ENCODE data around the gene GPN3. TPM values are rescaled to one million over a fixed set of nuclear protein-coding genes. Genes with fewer than 3 reads are reported as not detected.

The GPN3 gene
- total RNA-seq, result 12.0 and 23.5 TPM in 2 replicates

DNA sequence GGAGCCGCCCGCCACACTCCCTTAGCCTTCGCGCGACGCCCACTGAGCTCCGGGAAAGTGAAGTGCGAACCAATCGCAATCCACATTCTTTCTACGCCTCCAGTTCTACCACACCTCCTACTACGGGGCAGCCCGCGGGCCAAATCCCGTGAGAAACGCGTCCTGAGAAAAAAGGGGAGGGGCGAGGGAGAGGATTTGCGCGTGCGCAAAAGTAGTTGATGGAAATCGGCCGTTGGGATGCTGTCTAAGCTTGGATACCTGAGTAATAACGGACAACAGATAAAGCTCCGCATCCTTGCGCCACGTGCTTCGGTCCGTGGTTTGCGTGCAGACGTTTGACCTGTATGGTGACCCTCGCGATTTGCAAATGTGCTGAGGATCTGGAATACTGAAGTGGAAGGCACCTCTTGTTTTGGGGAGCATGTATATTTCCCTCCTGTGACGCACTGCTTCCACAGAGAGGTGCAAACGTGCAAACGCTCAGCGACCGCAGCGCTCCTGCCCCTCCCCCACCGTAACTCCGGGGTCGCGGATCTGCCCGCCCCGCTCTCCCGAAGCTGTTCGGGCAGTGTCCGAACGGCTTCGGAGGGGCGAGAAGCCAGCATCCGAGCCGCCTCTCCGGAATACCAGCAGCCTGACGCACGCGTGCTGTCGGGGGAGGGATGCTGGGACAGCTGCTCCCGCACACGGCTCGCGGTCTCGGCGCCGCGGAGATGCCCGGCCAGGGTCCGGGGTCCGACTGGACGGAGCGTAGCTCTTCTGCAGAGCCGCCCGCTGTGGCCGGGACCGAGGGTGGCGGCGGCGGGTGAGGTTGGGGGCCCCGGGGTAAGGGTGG is at the start of gene GPN3, which contains the start of gene FAM216A:
Gene GPN3 (minus strand): TSS at position 44 of the 835 bp plus-strand sequence. CDS start 54 bp downstream, outside the sequence.
Gene FAM216A (plus strand): TSS at position 632 of the 835 bp plus-strand sequence. CDS start 31 bp downstream, at position 663.

DNA sequence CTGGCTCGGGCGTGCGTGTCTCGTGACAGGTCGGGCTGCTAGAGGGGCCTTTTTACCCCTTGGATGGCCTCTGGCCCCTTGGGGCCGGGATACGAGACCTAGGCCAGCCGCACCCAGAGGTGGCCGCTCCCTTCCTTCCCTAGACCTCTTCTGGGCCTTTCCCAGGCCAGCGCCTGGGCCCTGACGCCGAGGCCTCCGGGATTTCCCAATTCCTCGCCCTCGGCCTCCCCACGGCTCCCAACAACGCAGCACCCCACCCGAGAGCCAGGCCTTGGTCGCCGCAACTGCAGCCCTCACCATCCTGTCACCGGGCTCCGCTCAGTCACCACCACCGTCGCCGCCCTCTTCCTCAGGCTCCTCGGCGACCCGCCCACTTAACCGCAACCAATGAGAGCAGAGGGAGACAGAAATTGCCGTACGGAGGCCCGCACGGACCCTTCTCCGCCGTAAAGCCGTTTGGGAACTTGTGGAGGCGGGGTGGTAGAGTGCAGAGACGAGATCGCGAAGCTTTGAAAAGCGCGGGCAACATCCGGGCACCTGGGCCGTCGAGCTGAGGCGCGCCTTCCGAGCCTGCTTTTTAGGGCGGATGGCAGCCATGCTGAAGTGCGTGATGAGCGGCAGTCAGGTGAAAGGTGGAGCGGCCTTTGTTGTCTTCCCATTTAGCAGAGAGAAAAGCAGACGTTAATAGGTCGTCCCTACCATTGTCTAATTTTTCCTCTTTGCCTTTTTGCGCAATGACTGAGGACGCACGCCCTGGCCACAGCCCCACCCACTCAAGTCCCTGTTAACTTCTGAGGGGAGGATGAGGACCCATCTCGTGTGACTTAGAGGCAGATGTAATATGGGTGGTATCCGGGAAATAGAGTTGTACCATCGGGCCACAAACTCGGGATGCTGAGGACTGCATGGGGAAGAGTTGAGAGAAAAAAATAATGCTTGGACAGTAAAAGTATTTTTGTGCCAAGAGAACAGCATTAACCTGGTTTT is 34.0 kb upstream of the GPN3 start, which contains the start of the genes RAD9B and VPS29:
Gene RAD9B (plus strand): TSS at position 580 of the 987 bp plus-strand sequence. CDS start 7 bp downstream, at position 587.
Gene VPS29 (minus strand): TSS at position 360 of the 987 bp plus-strand sequence. CDS start 60 bp downstream, at position 300.

DNA sequence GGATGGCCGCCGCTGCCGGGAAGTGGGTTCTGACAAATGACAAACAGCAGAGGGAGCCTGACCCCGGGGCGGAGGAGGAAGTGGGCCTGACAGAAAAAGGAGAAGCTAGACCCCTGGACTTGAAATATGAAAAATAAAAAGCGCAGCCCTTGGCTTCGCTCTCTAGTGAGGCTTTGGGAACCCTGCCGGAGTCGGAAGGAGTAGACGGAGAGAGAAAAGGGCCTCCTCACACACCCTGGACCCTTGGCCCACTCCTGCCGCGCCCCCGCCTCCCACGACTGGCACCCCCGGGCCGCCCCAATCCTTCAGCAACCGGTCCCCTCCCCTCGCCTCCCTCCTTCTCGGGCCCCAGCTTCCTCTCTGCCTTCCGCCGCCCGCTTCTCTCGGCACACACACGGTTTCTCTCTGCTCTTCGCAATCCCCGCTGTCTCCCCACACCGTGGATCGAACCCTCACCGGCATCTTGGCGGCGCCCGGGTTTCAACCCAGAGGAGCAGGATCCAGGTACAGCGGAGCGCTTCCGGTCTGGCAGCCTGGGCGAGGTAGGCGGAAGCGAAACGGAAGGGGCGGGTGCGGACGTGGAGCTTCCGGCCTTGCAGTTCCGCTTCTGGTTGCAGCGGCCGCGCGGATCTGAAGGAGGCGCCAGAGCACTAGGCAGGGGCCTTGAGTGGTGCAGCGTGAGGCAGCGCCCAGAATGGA is 18.1 kb downstream of the GPN3 start, which contains the start of gene ARPC3:
Gene ARPC3 (minus strand): TSS at position 539 of the 699 bp plus-strand sequence. CDS start 77 bp downstream, at position 462.

DNA sequence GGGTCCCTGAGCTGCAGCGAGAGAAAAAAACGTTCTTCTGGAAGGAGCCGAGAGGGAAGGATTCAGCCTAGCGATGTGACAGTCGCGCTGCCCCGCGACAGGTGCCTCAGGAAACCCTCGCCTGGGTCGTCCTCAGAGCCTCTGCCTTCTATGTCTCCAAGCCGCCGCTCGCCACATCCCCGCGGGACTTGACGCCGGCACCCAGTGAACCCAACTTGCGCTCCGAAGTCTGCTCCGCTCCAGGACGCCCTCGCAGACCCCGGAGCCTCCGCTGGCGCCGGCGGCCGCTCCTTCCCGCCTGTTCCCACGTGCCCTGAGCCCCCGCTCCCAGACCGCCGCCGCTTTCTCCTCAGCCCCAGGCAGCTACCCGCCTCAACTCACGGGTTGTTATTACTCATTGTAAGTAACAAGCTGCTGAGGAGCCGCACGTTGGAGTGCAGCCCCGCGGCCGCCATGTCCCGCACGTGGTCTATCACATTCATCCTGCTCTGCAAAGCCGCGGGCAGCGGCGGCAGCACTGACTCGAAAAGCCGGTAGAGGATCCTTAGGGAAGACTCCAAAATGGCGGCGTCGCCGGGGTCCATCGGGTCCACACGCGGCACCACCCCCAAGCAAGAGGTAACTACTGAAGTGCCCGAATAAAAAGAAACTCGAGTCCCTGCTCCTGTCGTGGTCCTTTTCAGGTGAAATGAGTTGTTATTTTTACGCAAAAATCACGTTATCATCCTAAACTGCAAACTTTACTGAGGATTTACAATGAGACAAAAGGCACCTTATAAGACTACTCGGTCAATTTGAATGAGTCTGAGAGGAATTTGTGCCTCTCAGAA is 64.7 kb downstream of the GPN3 start, which contains the start of gene ANAPC7:
Gene ANAPC7 (minus strand): TSS at position 563 of the 830 bp plus-strand sequence. CDS start 81 bp downstream, at position 482.

Small RNA genes within 50 kb of the gene (small RNA-seq; reads per million reads assigned to genes)
- gene RF00278 (ENCODE audit: low replicate concordance), result not detected

Other genes starting within 250 kb of the GPN3 start
- 306 and 432 TPM in 2 replicates for gene ATP2A2, start 187.0 kb downstream of the GPN3 start, total RNA-seq
- gene ANAPC7, start 64.5 kb downstream of the GPN3 start, total RNA-seq, result 21.9 and 47.7 TPM in 2 replicates
- 247 and 258 TPM in 2 replicates for gene ARPC3, start 17.9 kb downstream of the GPN3 start, total RNA-seq
- 4.6 and 12.6 TPM in 2 replicates for gene FAM216A, start 588 bp upstream of the GPN3 start, total RNA-seq
- gene VPS29, start 33.9 kb upstream of the GPN3 start, total RNA-seq, result 35.7 and 77.0 TPM in 2 replicates
- 0.44 and 1.4 TPM in 2 replicates for gene RAD9B, start 34.1 kb upstream of the GPN3 start, total RNA-seq
- gene PPTC7, start 115.1 kb upstream of the GPN3 start, total RNA-seq, result 8.1 and 13.6 TPM in 2 replicates
- gene TCTN1, start 145.9 kb upstream of the GPN3 start, total RNA-seq, result 20.1 and 23.3 TPM in 2 replicates
- gene HVCN1, start 220.9 kb upstream of the GPN3 start, total RNA-seq, result 1.3 and 4.3 TPM in 2 replicates

Data from placental pericyte (primary cell).